ENCODE measurements around the gene STN1.

The STN1 gene

GRCh38 chr10:103918053-103918846, at the start of gene STN1:
TSS of gene STN1 (minus strand) at chr10:103918184. CDS start at chr10:103917594, 590 bp downstream.
- DNase-seq, result peak; percentile 94

- no peak for DNase-seq
Measured at GRCh38 chr10:103967448-103968071, 49.6 kb upstream of the STN1 start.

- DNase-seq, result peak; percentile 82
Measured at GRCh38 chr10:103966671-103967447, 48.9 kb upstream of the STN1 start, which contains the start of gene SLK. TSS of gene SLK (plus strand) at chr10:103967140. CDS start at chr10:103967746, 606 bp downstream.

- no peak for DNase-seq
Measured at GRCh38 chr10:103960103-103960502, 42.1 kb upstream of the STN1 start.

GRCh38 chr10:103958996-103959395, 41.0 kb upstream of the STN1 start:
- no peak for DNase-seq

GRCh38 chr10:103954543-103954942, 36.6 kb upstream of the STN1 start:
- no peak for DNase-seq

GRCh38 chr10:103951942-103952341, 34.0 kb upstream of the STN1 start:
- no peak for DNase-seq

- DNase-seq, result no peak
Measured at GRCh38 chr10:103951183-103951582, 33.2 kb upstream of the STN1 start.

GRCh38 chr10:103949728-103950127, 31.7 kb upstream of the STN1 start:
- no peak for DNase-seq

- DNase-seq, result no peak
Measured at GRCh38 chr10:103947799-103948516, 30.0 kb upstream of the STN1 start.

- no peak for DNase-seq
Measured at GRCh38 chr10:103942866-103943265, 24.9 kb upstream of the STN1 start.

GRCh38 chr10:103941801-103942200, 23.8 kb upstream of the STN1 start:
- no peak for DNase-seq

GRCh38 chr10:103939522-103939921, 21.5 kb upstream of the STN1 start:
- DNase-seq, result no peak

- DNase-seq, result no peak
Measured at GRCh38 chr10:103936022-103936421, 18.0 kb upstream of the STN1 start.

GRCh38 chr10:103934308-103934707, 16.3 kb upstream of the STN1 start:
- no peak for DNase-seq

- DNase-seq, result no peak
Measured at GRCh38 chr10:103933557-103934121, 15.7 kb upstream of the STN1 start.

GRCh38 chr10:103932971-103933370, 15.0 kb upstream of the STN1 start:
- no peak for DNase-seq

GRCh38 chr10:103932271-103932670, 14.3 kb upstream of the STN1 start:
- no peak for DNase-seq

GRCh38 chr10:103931603-103932002, 13.6 kb upstream of the STN1 start:
- no peak for DNase-seq

- no peak for DNase-seq
Measured at GRCh38 chr10:103930881-103931280, 12.9 kb upstream of the STN1 start.

GRCh38 chr10:103930449-103930848, 12.5 kb upstream of the STN1 start:
- no peak for DNase-seq

- no peak for DNase-seq
Measured at GRCh38 chr10:103929381-103929921, 11.5 kb upstream of the STN1 start.

Data from activated gamma-delta T cell treated with Interleukin-2 at 50 U/mL for 16 hours (primary cell).